ENCODE data around the gene PDP2. TPM values are rescaled to one million over a fixed set of nuclear protein-coding genes. Genes with fewer than 3 reads are reported as not detected.
"Not testable (repeated sequence)": the region's sequence is repeated elsewhere in the genome, so short reads cannot be mapped to it uniquely, and the experiment has no call there.

PDP2 gene
- total and polyA plus RNA-seq, 12 donors, result 1.2 to 5.7 (median 3.5) TPM

DNA sequence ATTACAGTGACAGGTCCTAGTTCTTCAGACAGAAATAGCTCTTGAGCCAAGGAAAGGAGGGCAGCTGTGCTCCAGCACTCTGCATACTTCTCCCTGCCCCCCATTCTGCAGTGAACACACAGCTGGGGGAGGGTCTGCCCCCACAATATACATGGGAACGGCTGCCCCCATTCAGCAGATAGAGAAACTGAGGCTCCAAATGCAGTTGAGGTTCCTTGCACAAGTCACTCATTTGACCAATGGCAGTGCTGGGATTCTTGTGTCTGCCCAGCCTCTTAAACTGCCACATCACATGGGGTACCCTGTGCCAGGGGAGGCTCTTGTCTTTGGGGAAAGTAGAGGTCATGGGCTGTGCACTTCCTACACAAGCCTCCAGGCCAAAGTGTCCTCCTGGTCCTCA, 10.9 kb upstream of the PDP2 start:
- Histone ChIP-seq H3K36me3 (no peaks in the 10 kb centered on the region), H3K4me3 (no peak overlapping the region), H3K4me1 (peaks cover 0 to 14% (median 9%) of the 10 kb centered on the region in 9 donors), H3K27me3 (no peaks in the 10 kb centered on the region), H3K9me3 (no peaks in the 10 kb centered on the region), H3K27ac (no peak overlapping the region)
- ATAC-seq (no peak), DNase-seq (no peak)
- WGBS, 2 donors, result 94 to 100% methylated on average over 1 of the region's 1 CpG
- TF ChIP-seq, protein P1, sequence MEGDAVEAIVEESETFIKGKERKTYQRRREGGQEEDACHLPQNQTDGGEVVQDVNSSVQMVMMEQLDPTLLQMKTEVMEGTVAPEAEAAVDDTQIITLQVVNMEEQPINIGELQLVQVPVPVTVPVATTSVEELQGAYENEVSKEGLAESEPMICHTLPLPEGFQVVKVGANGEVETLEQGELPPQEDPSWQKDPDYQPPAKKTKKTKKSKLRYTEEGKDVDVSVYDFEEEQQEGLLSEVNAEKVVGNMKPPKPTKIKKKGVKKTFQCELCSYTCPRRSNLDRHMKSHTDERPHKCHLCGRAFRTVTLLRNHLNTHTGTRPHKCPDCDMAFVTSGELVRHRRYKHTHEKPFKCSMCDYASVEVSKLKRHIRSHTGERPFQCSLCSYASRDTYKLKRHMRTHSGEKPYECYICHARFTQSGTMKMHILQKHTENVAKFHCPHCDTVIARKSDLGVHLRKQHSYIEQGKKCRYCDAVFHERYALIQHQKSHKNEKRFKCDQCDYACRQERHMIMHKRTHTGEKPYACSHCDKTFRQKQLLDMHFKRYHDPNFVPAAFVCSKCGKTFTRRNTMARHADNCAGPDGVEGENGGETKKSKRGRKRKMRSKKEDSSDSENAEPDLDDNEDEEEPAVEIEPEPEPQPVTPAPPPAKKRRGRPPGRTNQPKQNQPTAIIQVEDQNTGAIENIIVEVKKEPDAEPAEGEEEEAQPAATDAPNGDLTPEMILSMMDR (IDR thresholded peaks at IDR 0.05), result no peak
- intact Hi-C loops (cut with DNase I), result loop anchor here (2.0 to 10.0 kb wide), 11 partner anchors 37 to 462 kb away; partner anchors contain the start of genes NAE1 (in 4 of the 10) and CMTM3 (in 1 of the 10)

DNA sequence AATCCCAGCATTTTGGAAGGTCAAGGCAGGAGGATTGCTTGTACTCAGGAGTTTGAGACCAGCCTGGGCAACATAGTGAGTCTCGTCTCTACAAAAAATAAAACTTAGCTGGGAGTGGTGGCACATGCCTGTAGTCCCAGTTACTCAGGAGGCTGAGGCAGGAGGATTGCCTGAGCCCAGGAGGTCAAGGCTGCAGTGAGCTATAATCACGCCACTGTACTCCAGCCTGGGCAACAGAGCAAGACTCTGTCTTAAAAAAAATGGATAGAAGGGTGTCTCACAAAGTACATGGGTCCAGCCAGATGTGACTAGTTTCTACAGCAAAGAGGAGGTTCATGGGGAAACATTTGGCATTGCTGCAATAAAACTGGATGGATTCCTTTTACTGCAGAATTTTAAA, 9.0 kb upstream of the PDP2 start:
- intact Hi-C loops (cut with DNase I), result loop anchor here in 2 of 10 donors (5.0 kb wide), 2 partner anchors 139 to 144 kb away; no protein-coding TSS in a partner anchor
- H3K4me3 ChIP-seq, DNase-seq, H3K27me3 ChIP-seq, H3K9me3 ChIP-seq, H3K36me3 ChIP-seq, ATAC-seq, H3K27ac ChIP-seq: not testable (repeated sequence)
- WGBS, 2 donors, result 97 to 100% methylated on average over 2 of the region's 2 CpGs
- H3K4me1 ChIP-seq, result peaks cover 0 to 21% (median 9%) of the 10 kb centered on the region in 9 donors

DNA sequence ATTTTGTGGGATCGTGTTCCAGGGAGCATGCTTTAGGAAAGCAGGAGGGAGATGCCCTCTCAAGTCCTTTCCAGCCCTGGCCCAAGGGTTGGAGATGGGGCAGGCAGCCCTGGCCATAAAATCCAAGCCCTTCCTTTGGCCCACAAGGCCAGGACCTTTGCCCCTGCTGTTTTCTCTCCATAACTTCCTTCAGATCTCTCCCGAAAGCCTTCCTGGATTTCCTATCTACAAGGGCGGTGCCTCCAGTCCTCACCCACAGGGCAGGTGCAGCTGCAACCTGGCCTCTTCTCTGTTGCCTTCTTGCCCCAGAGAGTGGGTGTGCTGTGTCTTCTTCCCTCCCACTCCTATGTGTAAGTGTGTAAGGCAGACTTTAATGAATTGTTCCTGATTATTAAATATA, 8.5 kb upstream of the PDP2 start:
- no peaks in the 10 kb centered on the region for H3K9me3 ChIP-seq
- TF ChIP-seq, protein P1 (IDR thresholded peaks at IDR 0.05), result no peak
- WGBS, 2 donors, result 79 to 91% methylated on average over 3 of the region's 3 CpGs
- no peak for DNase-seq
- peaks cover 0 to 5% (median 0%) of the 10 kb centered on the region in 7 donors for H3K27me3 ChIP-seq
- no peak for ATAC-seq
- H3K4me3 ChIP-seq, result no peak overlapping the region
- H3K27ac ChIP-seq, result no peak overlapping the region
- peaks cover 0 to 21% (median 9%) of the 10 kb centered on the region in 9 donors for H3K4me1 ChIP-seq
- no peaks in the 10 kb centered on the region for H3K36me3 ChIP-seq
- intact Hi-C loops (cut with DNase I), result loop anchor here in 3 of 10 donors (2.0 to 5.0 kb wide), 3 partner anchors 41 to 145 kb away; partner anchors contain the start of gene NAE1 (in 1 of the 3)

DNA sequence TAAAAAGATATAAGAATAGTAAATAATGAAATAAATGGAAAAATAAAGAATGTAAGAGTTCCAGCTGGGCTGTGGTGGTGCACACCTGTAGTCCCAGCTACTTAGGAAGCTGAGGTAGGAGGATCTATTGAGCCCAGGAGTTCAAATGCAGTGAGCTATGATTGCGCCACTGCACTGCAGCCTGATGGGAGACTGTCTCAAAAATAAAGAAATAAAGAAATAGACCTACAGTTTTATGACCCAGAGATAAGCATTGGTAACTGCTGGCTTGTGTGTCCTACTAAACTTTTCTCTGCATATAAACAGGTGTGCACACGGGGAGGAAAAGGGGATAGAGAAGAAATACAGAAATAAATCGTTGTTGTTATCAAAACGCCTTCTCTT, 7.8 kb upstream of the PDP2 start:
- Histone ChIP-seq H3K9me3 (no peaks in the 10 kb centered on the region), H3K27ac (peak overlapping the region in 5 of 10 donors; percentile 1 to 70 (median 27)), H3K4me3 (peak overlapping the region in 9 of 10 donors; percentile 8 to 52 (median 43)), H3K36me3 (no peaks in the 10 kb centered on the region), H3K27me3 (peaks cover 0 to 5% (median 0%) of the 10 kb centered on the region in 7 donors), H3K4me1 (peaks cover 0 to 21% (median 9%) of the 10 kb centered on the region in 9 donors)
- DNase-seq, result no peak
- no peak for ATAC-seq
- TF ChIP-seq, protein P1 (IDR thresholded peaks at IDR 0.05), result no peak
- 53 to 62% methylated on average over 4 of the region's 4 CpGs for WGBS, 2 donors
- intact Hi-C loops (cut with DNase I), result loop anchor here in 3 of 10 donors (2.0 to 5.0 kb wide), 3 partner anchors 42 to 145 kb away; partner anchors contain the start of gene NAE1 (in 1 of the 3)

Data from heart right ventricle (tissue), 16 donors.